Natural killer cell treated with Interleukin-12 subunit alpha and Interleukin-12 subunit beta and Interleukin-15 and Interleukin-18, amount 100 ng/mL, for 72 hours (primary cell): Measurements from ENCODE around the gene FGF23. TPM values are rescaled to one million over a fixed set of nuclear protein-coding genes. Genes with fewer than 3 reads are reported as not detected.

Experiments used
- ATAC-seq, 2 donors: fragments of 150-1000 bp; cut with Tn5 transposase in 1 of 2; sonication (Bioruptor Pico), chemical (Tn5 transposase) in 1 of 2; 2 replicates each; pipeline ENCODE4 v1.10.0; 2021
- DNase-seq: peaks from one replicate; pipeline ENCODE4 v3.0.0; 2022; ENCODE audit warnings: low spot score
- H3K27ac Mint-ChIP-seq, 2 donors: 1 replicate in 1 of 2; 2 replicates in 1 of 2; pipeline ENCODE4 v1.8.0; 2022; ENCODE audit warnings: mixed read lengths in 2 of 2, mild to moderate bottlenecking in 1 of 2, moderate library complexity in 1 of 2
- H3K27me3 Mint-ChIP-seq, 2 donors: 1 replicate in 1 of 2; 2 replicates in 1 of 2; pipeline ENCODE4 v1.8.0; 2022; ENCODE audit warnings: mixed read lengths in 2 of 2
- H3K36me3 Mint-ChIP-seq: one replicate; pipeline ENCODE4 v1.8.0; 2022; ENCODE audit warnings: mixed read lengths
- H3K4me1 Mint-ChIP-seq, 2 donors: 1 replicate in 1 of 2; 2 replicates in 1 of 2; pipeline ENCODE4 v1.8.0; 2022; ENCODE audit warnings: low read depth in 2 of 2, mixed read lengths in 2 of 2, mild to moderate bottlenecking in 1 of 2
- H3K4me3 Mint-ChIP-seq: one replicate; pipeline ENCODE4 v1.8.0; 2022; ENCODE audit warnings: mixed read lengths
- H3K9me3 Mint-ChIP-seq: 2 replicates; pipeline ENCODE4 v1.8.0; 2022; ENCODE audit warnings: mixed read lengths
- total RNA-seq, 2 donors: library from RNA; stranded (reverse); gene quantifications; one replicate each; pipeline ENCODE4 v1.2.3, GENCODE V29; 2022

Gene FGF23
- total RNA-seq, 2 donors from 2014 or later, result not detected

DNA sequence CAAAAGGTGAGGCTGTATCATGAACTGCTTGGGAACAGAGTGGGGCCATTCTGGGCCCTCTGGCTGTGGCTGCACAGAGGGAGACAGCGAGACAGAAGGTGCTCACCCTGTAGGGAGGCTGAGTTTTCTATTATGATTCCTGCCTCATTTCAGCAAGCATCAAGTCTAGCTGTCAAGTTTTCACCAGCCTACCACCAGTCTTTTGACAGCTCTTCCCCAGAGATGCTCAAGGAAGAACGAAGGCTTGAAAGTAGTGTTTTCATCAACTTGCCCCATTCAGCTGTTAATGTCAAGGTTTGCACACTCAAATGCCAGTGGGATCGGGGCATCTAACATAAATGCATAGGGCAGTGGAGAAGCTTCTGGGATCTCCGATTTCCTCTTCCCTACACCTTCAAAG, 10.0 kb downstream of the FGF23 start:
- H3K4me1 Mint-ChIP-seq, result peaks cover 0 to 4% of the 10 kb centered on the region in 2 donors
- H3K4me3 Mint-ChIP-seq, result no peak overlapping the region
- no peak for ATAC-seq
- no peaks in the 10 kb centered on the region for H3K36me3 Mint-ChIP-seq
- peaks cover 27 to 58% of the 10 kb centered on the region in 2 donors for H3K27me3 Mint-ChIP-seq
- no peak for DNase-seq
- H3K27ac Mint-ChIP-seq, result no peak overlapping the region
- H3K9me3 Mint-ChIP-seq, result no peaks in the 10 kb centered on the region

DNA sequence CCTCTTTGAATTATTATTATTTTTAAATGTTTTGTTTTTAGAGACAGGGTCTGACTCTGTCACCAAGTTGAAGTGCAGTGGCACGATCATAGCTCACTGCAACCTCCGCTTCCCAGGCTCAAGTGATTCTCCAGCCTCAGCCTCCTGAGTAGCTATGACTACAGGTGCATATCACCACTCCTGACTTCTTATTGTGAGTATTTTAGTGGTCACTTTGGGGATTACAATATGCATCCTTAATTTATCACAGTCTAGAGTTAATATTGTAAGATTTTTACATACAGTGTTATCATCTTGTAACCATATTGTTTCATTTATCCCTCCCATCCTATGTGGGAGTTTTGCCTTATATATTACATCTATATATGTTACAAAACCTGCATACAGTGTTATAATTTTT, 13.4 kb downstream of the FGF23 start:
- no peak for DNase-seq
- no peak overlapping the region for H3K4me3 Mint-ChIP-seq

DNA sequence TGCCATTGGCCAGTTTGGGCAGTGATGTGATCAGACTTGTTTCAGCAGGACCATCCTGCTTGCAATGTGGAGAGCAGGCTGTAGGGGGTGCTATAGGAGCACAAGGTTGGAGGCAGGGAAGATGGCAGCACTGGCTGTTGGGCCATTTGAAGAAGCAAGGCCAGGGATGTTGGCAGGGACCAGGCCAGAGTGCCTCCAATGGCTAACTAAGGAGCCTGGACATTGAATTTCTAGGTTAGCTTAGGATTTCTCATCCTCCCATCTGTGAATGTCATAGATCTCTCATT, 23.5 kb downstream of the FGF23 start:
- Mint-ChIP-seq H3K27ac (peak overlapping the region in 1 of 2 donors; percentile 55), H3K36me3 (peaks cover 12% of the 10 kb centered on the region), H3K4me3 (no peak overlapping the region), H3K27me3 (no peaks in the 10 kb centered on the region), H3K4me1 (peaks cover 4% of the 10 kb centered on the region in 2 donors), H3K9me3 (no peaks in the 10 kb centered on the region)
- ATAC-seq, result peak; percentile 32 to 53
- DNase-seq, result no peak

More for the DNA sequence above, 13.4 kb downstream of the FGF23 start:
- Mint-ChIP-seq H3K27me3 (peaks cover 16 to 41% of the 10 kb centered on the region in 2 donors), H3K36me3 (no peaks in the 10 kb centered on the region), H3K4me1 (peaks cover 0 to 4% of the 10 kb centered on the region in 2 donors), H3K27ac (no peak overlapping the region), H3K9me3 (no peaks in the 10 kb centered on the region)
- ATAC-seq, result no peak

DNA sequence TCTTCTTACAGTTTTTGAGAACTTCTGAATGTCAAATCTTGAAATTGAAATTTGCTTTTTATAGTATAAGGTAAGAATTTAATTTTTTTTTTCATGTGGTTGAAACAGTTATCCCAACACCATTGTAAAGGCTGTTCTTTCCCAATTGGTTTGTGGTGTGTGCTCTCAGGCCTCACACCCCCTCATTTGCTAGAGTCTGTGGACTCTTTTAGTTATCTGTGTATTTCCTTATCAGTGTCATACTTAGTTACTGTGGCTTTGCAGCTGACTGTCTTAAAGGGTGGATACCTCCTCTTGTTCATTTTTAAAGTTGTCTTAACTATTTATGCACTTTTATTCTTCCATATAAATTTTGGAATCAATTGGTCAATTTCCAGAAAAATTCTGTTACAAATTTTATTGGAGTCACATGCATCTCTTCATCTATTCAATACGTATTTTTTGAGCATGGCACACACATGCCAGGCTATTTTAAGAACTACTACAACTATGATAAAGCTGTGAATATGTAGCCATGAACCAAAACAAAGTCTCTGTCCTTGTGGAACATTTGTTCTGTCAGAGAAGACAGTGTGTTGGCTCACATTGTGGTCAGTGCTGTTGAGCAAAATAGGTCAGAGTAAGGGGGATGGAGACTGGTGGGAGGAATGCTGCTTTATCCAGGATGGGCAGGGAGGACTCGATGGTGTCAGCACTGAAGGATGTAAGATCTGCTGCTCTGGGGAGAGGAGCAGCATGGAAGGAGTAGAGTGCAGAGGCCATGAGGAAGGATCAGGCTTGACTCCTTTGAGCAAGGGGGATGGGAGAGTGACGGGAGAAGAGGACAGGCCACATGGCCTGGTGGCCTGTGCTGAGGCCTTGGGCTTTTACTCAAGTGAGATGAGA, 24.1 kb downstream of the FGF23 start:
- Mint-ChIP-seq H3K36me3 (peaks cover 12% of the 10 kb centered on the region), H3K9me3 (no peaks in the 10 kb centered on the region), H3K27me3 (no peaks in the 10 kb centered on the region), H3K27ac (peak overlapping the region in 1 of 2 donors; percentile 55), H3K4me1 (peaks cover 4% of the 10 kb centered on the region in 2 donors), H3K4me3 (no peak overlapping the region)
- DNase-seq (no peak), ATAC-seq (no peak)

DNA sequence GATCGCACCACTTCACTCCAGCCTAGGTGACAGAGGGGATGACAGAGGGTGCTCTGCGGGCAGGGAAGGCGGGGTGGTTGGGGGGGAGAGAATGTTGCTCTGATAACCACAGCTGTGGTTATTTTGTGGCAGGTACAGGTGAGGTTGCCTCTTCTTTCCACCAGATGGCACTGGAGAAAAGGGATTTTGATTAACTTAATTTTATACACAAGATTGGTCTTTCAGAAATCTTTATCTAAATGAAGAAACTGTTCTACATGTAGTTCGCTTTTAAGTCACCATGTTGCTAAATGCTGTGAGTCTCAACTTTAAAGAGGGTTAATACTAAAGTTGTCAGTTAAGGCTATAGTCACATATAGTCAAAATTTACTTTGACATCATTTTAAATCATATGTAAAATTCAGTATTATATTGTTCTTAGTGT, 25.7 kb downstream of the FGF23 start:
- Mint-ChIP-seq H3K4me1 (peaks cover 4% of the 10 kb centered on the region in 2 donors), H3K27me3 (no peaks in the 10 kb centered on the region), H3K36me3 (peaks cover 12% of the 10 kb centered on the region), H3K4me3 (no peak overlapping the region), H3K9me3 (no peaks in the 10 kb centered on the region), H3K27ac (no peak overlapping the region)
- no peak for ATAC-seq
- no peak for DNase-seq

DNA sequence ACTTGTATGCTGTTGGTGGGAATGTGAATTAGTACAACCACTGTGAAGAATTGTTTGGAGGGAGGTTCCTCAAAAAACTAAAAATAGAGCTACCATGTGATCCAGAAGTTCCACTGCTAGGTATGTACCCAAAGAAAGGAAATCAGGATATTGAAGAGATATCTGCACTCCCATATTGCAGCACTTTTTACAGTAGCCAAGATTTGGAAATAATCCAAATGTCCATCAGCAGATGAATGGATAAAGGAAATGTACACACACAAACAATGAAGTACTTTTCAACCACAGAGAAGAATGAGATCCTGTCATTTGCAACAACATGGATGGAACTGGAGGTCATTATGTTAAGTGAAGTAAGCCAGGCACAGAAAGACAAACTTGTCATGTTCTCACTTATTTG, 32.6 kb downstream of the FGF23 start:
- H3K27ac Mint-ChIP-seq, result no peak overlapping the region

DNA sequence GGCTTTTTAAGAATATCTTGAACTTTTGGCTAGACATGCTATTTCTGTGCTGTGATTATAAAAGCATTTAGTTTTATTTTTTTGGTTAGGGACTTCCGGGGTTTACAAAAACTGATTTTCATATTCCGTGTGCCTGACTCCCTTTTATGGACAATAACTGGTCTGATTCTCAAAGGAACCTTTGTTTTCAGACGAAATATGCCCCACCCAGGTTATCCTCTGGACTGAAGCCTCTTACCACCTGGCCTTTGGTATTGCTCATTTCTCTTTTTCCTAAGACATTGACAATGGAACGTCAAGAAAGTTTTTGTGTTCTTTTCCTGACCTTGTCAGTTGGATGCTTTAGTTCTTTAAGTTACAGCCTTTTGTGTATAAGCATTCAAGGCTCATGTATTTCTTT, 47.7 kb downstream of the FGF23 start:
- no peaks in the 10 kb centered on the region for H3K9me3 Mint-ChIP-seq
- H3K4me3 Mint-ChIP-seq, result no peak overlapping the region
- no peak overlapping the region for H3K27ac Mint-ChIP-seq
- peaks cover 13% of the 10 kb centered on the region for H3K36me3 Mint-ChIP-seq
- DNase-seq (no peak), ATAC-seq (no peak)
- peaks cover 6 to 11% of the 10 kb centered on the region in 2 donors for H3K4me1 Mint-ChIP-seq
- no peaks in the 10 kb centered on the region for H3K27me3 Mint-ChIP-seq

More for the DNA sequence above, 32.6 kb downstream of the FGF23 start:
- ATAC-seq, result no peak
- Mint-ChIP-seq H3K4me1 (peaks cover 0 to 2% of the 10 kb centered on the region in 2 donors), H3K9me3 (peaks cover 3% of the 10 kb centered on the region), H3K27me3 (no peaks in the 10 kb centered on the region), H3K4me3 (no peak overlapping the region), H3K36me3 (peaks cover 22% of the 10 kb centered on the region)
- DNase-seq, result no peak

DNA sequence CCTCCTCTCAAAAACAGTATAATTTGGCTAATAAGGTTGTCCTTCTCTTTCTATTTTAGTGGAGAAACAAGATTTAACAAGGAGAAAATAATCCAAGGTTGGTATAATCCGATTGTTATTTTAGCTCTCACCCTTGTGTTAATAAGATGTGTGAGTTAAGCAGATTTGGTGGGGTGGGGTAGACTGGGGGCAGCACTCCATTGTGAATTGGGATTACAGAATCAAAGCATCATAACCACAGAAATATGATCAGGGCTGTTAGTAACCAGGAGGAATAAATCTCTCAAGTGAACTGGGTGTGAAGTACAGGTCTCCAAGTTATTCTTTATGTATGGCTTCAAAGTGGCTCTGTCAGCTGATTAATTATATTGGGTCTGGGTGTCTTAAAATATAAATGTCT, 48.3 kb downstream of the FGF23 start:
- Mint-ChIP-seq H3K4me3 (no peak overlapping the region), H3K27ac (no peak overlapping the region), H3K27me3 (no peaks in the 10 kb centered on the region), H3K36me3 (peaks cover 8% of the 10 kb centered on the region), H3K9me3 (no peaks in the 10 kb centered on the region), H3K4me1 (peaks cover 6 to 11% of the 10 kb centered on the region in 2 donors)
- ATAC-seq (no peak), DNase-seq (no peak)

DNA sequence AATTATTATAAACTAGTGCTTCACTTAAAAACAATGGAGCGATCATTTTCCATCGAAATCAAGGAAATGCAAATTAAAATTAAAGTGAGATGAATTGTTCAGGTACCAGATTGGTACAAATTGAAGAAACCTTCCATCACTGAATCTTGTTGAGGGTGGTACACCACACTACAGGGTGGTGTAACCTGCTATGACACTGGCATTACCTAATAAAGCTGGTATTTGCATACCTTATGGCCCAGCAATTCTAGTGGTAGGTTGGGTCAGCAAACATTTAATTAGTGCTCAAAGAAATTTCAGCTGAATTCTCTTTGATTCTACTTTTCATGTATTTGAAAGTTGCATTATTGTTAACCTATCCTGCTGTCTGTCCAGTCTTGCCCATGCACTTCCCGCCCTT, 49.3 kb downstream of the FGF23 start:
- H3K27me3 Mint-ChIP-seq, result no peaks in the 10 kb centered on the region
- no peaks in the 10 kb centered on the region for H3K9me3 Mint-ChIP-seq
- no peak overlapping the region for H3K4me3 Mint-ChIP-seq
- no peak overlapping the region for H3K27ac Mint-ChIP-seq
- ATAC-seq (no peak), DNase-seq (no peak)
- peaks cover 4% of the 10 kb centered on the region for H3K36me3 Mint-ChIP-seq
- peaks cover 6 to 11% of the 10 kb centered on the region in 2 donors for H3K4me1 Mint-ChIP-seq

DNA sequence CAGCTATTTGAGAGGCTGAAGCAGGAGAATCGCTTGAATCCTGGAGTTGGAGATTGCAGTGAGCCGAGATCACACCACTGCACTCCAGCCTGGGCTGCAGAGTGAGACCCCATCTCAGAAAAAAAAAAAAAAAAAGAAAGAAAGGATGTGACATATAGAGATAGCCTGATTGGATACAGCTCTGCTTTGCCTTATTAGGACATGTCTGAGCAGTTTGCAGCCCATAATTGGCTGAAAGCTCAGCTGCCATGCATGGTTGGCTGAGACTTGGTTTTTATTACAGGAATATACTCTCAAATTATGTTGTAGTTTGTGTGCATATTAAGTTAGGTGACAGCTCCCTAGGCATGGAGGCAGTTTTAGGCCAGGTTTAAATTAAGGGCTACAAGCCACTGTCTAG, 52.2 kb downstream of the FGF23 start:
- H3K27me3 Mint-ChIP-seq, result no peaks in the 10 kb centered on the region
- no peaks in the 10 kb centered on the region for H3K36me3 Mint-ChIP-seq
- no peak overlapping the region for H3K4me3 Mint-ChIP-seq
- no peaks in the 10 kb centered on the region for H3K9me3 Mint-ChIP-seq
- DNase-seq (no peak), ATAC-seq (no peak)
- peaks cover 14 to 26% of the 10 kb centered on the region in 2 donors for H3K4me1 Mint-ChIP-seq
- H3K27ac Mint-ChIP-seq, result no peak overlapping the region

DNA sequence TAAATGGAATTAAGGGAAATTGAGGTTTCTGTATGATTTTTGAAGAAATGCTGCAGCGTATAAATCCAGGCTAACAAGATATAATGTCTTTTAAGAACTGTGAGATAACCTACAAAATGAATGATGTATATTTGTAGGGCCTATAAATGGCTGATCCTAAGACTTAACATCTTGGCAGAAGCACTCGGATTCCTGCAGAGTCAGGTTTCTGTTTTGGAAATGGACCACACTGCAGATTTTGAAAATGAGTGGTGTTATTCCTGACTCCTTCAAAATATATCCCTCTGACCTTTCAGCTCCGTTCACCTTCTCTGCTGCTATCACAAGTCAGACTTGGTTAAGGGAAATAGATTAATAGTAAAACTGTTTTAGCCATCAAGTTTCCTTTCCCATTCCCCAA, 53.5 kb downstream of the FGF23 start:
- H3K27ac Mint-ChIP-seq, result no peak overlapping the region
- H3K4me3 Mint-ChIP-seq, result no peak overlapping the region

DNA sequence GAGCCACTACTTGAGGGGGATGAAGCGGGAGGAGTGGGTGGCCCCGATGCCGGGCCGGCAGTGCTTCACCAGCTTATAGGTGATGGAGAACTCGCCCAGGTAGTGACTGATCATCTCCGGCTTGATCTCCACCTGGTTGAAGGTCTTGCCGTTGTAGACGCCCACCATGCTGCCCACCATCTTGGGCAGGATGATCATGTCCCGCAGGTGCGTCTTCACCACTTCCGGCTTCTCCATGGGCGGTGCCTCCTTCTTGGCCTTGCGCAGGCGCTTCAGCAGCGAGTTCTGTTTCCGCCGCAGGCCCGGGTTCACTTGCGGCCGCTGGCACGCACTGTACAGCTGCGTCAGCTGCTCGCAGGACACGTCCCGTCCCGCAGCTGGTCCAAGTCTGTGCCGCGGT, 55.1 kb downstream of the FGF23 start:
- H3K4me3 Mint-ChIP-seq, result no peak overlapping the region
- ATAC-seq (no peak), DNase-seq (no peak)
- no peak overlapping the region for H3K27ac Mint-ChIP-seq
- H3K9me3 Mint-ChIP-seq, result no peaks in the 10 kb centered on the region
- H3K4me1 Mint-ChIP-seq, result peaks cover 30 to 41% of the 10 kb centered on the region in 2 donors
- no peaks in the 10 kb centered on the region for H3K27me3 Mint-ChIP-seq
- no peaks in the 10 kb centered on the region for H3K36me3 Mint-ChIP-seq

More for the DNA sequence above, 53.5 kb downstream of the FGF23 start:
- DNase-seq (no peak), ATAC-seq (no peak)
- Mint-ChIP-seq H3K27me3 (no peaks in the 10 kb centered on the region), H3K9me3 (no peaks in the 10 kb centered on the region), H3K4me1 (peaks cover 21 to 32% of the 10 kb centered on the region in 2 donors), H3K36me3 (no peaks in the 10 kb centered on the region)

DNA sequence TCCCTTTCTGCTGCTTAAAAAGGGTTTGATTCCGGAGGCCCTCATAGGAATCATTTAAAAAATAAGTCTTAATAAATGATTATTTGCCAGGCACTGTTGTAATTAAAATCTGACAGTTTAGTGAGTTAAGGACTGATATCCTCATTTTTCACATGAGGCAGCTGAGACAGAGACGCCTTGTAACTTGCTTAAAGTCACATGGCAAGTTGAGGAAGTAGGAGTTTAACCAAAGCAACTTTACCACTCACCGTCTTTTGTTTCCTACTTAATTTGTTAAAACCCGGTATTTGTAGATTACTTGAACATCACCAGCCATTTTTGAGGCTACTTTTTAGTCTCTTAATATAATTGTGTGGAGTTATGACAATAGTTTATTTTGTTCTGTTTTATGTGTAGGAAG, 56.1 kb downstream of the FGF23 start:
- no peaks in the 10 kb centered on the region for H3K9me3 Mint-ChIP-seq
- ATAC-seq (no peak), DNase-seq (no peak)
- peak overlapping the region in 1 of 2 donors; percentile 16 for H3K27ac Mint-ChIP-seq
- peaks cover 30 to 40% of the 10 kb centered on the region in 2 donors for H3K4me1 Mint-ChIP-seq
- H3K36me3 Mint-ChIP-seq, result no peaks in the 10 kb centered on the region
- peak overlapping the region; percentile 51 for H3K4me3 Mint-ChIP-seq
- H3K27me3 Mint-ChIP-seq, result no peaks in the 10 kb centered on the region

DNA sequence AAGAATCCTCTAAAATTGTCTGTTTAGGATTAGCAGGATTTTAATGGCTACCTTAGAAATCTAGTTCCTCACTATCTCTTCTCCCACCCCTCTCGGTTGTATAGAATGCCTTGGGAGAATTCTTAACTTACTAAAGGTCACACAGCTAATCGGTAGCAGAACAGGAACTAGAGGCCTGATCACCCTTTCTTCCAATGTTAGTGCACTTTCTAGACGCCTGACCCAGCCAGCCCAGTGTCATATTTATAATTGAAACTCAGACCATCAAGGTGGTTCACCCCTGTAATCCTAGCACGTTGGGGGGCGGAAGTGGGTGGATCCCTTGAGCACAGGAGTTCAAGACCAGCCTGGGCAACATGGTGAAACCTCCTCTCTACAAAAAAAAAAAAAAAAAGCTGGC, 56.8 kb downstream of the FGF23 start:
- DNase-seq (no peak), ATAC-seq (no peak)
- no peaks in the 10 kb centered on the region for H3K27me3 Mint-ChIP-seq
- peak overlapping the region; percentile 94 for H3K4me3 Mint-ChIP-seq
- H3K27ac Mint-ChIP-seq, result peak overlapping the region in 1 of 2 donors; percentile 53
- no peaks in the 10 kb centered on the region for H3K36me3 Mint-ChIP-seq
- no peaks in the 10 kb centered on the region for H3K9me3 Mint-ChIP-seq
- H3K4me1 Mint-ChIP-seq, result peaks cover 30 to 40% of the 10 kb centered on the region in 2 donors
